ENCODE measurements around the gene MMP7.

MMP7 gene

DNA sequence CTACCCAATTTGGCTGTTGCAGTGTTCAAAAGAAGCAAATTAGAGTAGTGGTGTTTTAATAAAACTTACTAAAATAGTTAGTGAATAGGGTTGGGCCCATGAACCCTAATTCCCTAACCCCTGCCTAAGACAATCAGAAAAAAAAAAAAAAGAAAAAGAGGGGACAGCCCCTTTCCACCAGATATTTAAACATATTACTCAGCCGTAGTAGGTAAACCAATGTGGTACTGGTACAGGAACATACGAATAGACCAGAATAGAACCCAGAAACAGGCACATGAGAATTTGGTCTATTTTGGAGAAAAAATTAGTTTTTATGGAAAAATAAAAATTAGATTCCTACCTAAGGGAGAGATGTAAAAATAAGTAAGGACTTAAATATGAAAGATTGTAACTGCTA, 38.6 kb downstream of the MMP7 start:
- no peak for DNase-seq

DNA sequence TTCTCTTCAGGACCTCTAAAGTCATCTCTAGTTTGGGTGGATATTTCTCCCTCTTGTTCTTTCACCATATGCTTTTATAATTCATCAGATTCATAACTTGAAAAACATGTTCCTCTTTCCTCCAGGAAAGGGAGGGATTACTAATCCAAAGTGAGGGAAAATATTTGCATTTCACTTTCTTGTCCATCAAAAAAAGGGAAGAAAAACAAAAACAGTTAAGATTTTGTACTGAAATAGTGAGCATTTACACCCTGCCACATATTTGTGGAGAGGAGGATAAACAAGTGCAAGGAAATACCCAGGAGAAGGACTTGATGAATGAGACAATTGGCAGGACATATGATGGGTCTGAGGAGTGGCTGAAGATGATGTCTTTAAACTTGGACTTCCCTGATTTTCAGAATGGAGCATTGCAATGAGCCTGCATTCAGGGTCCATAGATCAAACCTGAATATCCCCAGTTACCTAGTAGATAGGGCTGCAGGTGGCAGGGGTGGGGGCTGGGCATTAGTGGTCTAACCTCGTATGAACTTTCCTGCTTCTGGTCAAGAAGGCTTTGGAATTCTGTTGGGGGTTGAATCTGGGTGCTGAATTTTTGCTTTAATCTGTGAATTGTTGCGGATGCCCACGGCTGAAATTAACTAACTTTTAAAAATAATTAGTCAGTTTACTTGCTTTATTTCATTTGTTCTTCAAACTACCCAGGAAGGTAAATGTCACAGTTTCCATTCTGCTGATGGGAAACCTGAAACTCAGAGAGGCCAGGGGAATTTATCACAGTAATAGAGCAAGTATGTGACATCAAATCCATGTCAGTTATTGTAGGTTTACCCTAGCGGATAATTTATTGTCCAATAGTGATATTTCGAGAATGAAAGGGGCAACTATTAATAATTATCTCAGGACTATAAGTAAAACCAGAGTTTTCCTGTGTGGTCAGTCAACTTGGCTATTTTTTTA, 41.1 kb downstream of the MMP7 start:
- peak; percentile 46 for DNase-seq

DNA sequence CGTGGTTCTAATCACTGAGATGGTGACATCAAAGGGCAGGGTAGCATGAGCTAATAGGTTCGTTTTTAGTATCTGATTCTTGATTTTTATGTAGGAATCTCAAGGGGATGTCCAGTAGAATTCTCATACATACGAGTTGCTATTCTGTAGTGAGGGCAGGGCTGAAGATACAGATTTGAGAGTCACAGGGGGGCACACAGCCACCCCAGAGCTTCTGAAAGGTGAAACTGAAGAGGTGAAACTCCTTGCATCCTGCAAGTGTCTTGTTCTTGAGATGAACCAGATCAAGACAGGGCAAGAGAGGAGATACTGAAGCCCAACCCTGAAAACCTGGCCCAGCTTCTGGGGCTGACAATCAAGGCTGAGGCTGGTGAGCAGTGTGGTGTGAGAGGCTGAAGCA, 42.3 kb downstream of the MMP7 start:
- no peak for DNase-seq

DNA sequence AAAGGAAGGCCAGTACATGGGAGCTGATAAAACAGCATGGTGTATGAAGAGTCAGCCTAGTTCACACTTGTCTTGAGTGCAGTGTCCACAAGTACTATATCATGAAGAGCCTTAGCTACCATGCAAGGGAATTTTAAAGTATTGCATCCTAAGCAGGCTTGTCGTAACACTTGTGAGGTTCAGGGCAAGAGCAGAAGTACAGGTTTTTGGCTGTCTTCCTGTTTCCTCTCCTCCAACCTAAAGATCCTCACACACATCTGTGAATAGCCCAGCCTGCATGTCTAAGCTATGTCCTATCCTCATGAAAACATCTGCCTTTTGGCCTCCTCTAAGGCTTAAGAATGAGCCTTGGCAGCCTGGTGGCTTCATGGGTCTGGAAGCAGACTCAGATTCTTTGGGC, 43.3 kb downstream of the MMP7 start:
- peak; percentile 5 for DNase-seq

DNA sequence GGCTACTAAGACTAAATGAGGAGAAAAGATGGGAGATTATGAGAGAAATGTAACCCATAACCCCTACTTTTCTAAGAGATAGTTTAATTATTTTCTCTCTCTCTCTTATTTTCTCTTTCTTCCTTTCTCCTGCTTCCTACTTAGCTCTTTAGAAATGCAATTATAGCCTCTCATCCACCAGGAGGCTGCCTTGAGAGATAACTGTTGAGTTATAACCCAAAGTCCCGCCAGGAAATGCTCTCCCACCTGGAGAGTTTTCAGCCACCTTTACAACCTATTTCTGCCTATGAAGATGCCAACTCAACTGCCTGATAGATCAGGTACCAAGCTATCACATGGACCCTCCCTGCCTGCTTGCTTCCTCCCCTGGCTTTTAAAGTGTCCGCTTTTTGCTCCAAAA, 44.0 kb downstream of the MMP7 start:
- DNase-seq, result no peak

DNA sequence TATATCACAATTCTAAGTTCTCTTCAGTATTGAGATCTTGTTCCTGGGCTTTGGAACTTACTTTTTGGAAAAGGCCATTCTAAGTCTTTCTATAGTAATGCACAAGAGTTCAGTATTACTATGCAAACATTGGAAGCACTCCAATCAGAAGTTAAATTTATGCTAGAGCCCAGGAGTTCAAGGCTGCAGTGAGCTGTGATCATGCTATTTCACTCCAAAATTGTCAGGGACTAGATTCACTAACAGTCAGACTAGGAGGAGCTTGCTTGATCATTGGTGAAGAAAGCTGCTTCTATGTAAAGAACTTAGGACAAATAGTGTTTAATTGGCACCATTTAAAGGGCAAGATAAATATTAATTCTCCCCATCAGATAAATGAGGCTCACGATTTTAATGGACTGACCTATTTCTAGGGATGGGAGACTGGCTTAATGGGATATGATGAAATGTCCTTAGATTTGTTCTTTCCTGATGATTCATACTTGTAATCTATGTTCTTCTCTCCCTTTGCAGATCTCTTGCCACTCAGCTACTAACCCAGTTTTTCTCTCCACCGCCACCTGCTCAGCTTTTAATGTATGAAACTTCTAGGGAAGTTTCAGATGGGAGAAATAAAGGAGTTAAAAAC, 45.3 kb downstream of the MMP7 start:
- no peak for DNase-seq

DNA sequence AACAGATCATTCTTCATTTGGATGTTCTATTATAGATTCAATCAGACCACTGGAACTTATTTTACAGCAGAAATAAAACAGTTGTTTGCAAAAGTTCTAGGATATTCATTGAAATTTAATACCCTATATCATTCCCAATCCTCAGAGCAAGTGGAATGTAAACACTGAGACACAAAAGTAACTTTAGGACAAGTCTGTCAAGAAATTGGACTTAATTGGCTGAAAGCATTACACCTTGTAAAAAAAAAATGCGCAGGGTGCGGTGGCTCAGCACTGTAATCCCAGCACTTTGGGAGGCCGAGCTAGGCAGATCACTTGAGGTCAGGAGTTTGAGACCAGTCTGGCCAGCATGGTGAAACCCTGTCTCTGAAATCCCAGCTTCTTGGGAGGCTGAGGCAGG, 48.1 kb downstream of the MMP7 start:
- DNase-seq, result no peak

DNA sequence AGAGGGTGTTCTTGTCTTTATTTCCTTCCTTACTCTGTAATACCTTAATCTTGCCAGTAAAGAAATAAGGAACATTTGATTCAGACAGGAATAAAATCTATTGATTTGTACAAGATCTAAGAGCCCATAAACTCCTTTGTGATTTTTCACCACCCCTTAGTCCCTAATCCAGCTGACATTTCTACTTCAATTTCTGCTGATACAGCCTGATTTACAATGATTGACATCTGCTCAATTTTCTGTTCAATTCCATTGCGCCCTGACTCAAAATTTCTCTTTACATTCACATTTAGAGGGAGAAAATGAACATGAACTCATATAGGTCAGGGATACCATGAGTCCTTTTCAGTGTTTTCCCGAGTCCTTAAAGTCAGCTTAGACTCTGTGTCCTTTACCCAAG, 50.8 kb downstream of the MMP7 start:
- no peak for DNase-seq

DNA sequence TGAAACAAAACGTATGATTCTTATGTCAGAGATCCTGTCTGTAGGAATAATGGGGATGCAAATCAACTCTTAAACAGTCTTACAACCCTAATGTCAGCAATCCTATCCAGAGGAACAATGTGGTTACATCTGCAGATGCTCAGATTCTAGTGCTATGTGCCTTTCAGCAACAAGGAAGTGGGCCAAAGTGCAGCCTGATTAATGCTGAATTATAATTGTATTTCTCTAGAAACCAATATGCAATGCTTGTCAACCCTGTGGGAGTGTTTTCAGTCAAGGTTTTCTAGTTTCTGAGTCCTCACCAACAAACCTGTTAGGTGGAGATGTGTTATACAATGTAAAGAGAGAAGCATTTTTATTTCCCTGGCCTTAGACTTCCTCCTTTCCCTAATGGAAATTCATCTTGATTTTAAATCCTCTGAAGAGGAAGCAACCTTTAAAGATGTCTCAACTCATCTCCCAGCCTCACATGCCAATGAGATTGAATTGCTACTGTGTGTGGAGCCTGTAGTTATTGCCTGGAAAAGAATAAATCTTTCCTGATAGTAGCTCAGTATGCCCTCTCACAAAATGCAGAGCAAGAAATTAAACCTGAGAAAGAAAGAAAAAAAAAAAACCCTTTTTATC, 51.8 kb downstream of the MMP7 start:
- DNase-seq, result peak; percentile 29

DNA sequence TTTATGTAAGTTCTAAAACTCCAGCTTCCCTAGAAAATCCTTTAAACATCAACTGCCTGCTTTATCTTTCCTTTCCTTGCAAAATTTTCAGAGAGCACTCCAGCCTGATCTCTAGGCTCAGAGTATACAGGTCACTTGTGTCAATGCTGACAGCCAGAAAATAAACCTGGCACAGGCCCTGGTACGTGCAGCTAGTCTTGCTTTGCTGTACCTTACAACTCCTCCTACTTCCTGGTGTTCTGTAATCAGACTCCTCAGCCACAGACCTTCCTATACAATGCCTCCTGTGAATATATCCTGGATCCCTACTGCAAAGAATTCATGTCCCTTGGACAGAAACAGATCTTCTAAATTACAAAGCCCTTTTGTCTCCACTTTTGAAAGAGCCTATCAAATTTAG, 53.7 kb downstream of the MMP7 start:
- DNase-seq, result no peak

DNA sequence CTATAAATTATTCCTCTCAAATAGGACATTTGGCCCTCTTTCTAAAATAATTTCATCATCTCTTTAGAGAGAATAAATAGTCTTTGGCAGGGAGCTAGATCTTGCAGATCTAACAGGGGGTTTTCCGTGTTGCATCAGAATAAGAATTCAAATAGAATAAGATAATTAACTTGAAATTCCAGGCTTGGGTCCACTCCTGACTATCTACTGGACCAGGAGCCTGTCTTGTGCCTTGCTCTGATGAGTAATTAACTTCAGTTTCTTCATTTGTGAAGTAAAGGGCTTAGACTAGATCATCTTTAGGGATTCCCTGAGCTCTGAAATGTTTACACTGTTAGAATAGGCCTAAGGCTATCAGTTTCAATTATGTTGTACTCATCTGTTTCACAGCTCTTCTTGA, 54.5 kb downstream of the MMP7 start:
- DNase-seq, result no peak

DNA sequence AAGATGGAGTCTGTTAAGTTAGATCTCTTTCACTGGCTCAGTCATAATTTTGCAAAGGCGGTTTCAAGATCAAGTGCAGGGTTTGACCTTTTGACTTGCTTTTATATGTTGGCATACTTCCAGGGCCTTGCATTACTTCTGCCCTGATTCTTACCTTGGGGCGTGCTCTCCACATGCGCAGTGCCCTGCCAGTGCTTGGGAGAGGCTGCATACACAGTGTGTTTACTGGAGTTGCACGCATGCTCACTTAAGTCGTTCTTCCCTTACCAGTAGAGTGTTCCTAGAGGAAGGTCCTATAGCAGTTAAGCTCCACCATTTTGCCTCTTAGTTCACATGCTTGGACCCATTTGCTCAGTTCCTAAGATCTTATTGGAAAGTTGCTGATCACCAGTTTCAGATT, 57.0 kb downstream of the MMP7 start:
- no peak for DNase-seq

DNA sequence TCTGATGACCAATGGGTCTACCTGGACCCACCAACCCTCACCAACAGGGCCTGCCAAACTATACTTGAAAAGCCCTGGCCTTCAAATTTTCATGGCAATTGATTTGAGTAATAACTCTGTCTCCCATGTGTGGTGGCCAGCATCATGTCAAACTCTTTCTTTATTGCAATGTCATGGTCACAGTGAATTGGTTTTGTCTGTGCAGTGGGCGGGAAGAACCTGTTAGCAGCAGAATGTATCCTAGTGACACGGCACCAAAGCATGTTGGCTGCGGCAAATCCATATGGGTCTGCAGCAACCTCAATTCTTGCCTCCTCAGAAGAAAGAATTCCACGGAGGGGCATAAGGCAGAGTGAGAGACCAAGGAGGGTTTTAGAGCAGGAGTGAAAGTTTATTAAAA, 58.4 kb downstream of the MMP7 start:
- DNase-seq, result no peak

DNA sequence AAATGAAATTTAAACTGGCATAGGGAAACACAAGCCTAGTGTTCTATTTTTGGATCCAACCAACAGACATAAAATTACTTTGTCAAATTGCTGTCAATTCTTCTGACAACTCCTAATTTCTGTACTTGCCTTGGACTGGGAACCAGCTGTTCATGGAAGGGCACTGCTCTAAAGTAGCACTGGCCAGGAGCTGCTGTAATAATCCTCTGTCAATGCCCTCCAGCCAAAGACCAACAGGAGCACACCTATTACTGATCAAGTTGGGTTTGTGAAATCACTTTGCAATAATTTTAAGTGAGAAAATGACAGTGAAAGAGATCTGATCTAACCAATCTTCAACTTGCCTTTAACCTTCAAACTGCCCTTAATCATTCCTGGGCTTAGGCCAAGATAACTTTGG, 59.1 kb downstream of the MMP7 start:
- no peak for DNase-seq
